ENCODE measurements around the gene IFT25.

Gene IFT25

DNA sequence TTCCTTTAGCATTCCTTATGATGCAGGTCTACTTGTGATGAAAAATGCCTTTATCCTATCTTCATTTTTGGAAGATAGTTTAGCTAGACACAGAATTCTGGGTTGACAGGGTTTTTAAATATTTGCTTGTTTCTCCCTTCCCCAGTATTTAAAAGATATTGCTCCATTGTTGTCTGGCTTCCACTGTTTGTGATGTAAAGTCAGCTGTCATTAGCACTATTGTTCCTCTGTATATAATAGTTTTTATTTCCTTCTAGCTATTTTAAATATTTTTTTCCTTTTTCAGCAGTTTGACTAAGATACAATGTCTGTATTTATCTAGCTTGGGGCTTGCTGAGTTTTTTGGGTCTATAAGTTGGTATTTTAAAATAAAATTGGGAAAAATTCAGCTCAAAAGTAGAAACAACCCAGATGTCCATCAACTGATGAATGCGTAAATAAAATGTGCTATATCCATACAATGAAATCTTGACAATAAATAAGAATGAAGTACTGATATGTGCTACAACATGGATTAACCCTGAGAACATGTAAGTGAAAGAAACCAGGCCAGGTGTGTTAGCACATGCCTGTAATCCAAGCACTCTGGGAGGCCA lies 11.2 kb downstream of the IFT25 start:
- FAIRE-seq (no peak), DNase-seq (ENCODE audit: insufficient read length, low spot score) (no peak)

- FAIRE-seq (no peak), DNase-seq (ENCODE audit: insufficient read length, low spot score) (no peak)
These were observed 14.0 kb downstream of the IFT25 start for GRCh38 chr1:53931523-53931922.

GRCh38 chr1:53930932-53931331 lies 14.6 kb downstream of the IFT25 start:
- FAIRE-seq: no peak
- DNase-seq (ENCODE audit: insufficient read length, low spot score): no peak

- FAIRE-seq: no peak
These were observed 16.1 kb downstream of the IFT25 start for GRCh38 chr1:53929246-53929960.

GRCh38 chr1:53927376-53927881 lies 18.1 kb downstream of the IFT25 start:
- FAIRE-seq (no peak), DNase-seq (ENCODE audit: insufficient read length, low spot score) (no peak)

More at GRCh38 chr1:53929246-53929960, 16.1 kb downstream of the IFT25 start:
- DNase-seq (ENCODE audit: insufficient read length, low spot score): no peak

DNA sequence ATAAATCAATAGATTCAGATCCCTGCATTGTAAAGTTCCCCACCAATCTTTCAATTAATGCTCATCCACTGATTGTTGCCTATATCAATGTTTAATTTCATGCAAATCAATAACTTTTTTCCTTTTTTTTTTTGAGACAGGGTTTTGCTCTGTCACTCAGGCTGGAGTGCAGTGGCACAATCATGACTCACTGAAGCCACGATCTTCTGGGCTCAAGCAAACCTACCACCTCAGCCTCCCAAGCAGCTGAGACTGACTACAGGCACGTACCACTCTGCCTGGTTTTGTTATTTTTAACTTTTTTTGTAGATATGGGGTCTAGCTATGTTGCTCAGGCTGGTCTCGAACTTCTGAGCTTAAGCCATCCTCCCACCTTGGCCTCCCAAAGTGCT lies 25.8 kb downstream of the IFT25 start:
- FAIRE-seq: no peak

GRCh38 chr1:53918343-53918742 lies 27.2 kb downstream of the IFT25 start:
- no peak for FAIRE-seq

More for the DNA sequence above, 25.8 kb downstream of the IFT25 start:
- DNase-seq (ENCODE audit: insufficient read length, low spot score): no peak

DNA sequence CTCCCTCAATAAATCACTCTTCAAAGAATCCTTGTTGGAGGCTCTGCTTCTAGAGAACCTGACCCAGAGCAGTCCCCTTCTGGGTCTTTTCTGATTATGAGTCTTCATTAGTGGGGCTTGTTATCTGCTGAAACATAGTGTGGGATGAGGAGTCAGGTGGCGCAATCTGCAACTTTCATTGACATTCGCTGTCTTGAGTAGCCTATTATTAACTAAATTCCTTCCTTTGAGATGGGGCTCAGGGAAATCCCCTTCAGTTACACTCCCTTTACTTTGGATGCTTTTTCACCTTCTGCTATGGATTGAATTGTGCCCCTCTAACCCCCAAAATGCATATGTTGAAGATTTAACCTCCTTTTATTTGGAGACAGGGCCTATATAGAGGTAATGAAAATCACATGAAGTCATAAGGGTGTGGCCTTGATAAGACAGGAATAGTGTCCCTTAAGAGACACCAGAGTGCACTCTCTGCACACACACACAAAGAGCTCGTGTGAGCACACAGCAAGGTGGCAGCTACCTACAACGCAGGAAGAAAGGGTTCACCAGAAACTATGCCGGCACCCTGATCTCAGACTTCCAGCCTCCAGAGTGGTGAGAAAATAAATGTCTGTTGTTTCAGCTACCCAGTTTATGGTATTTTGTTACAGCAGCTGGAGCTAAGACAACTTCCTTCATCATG lies 32.0 kb downstream of the IFT25 start:
- DNase-seq (ENCODE audit: insufficient read length, low spot score): no peak
- no peak for FAIRE-seq

More at GRCh38 chr1:53918343-53918742, 27.2 kb downstream of the IFT25 start:
- DNase-seq (ENCODE audit: insufficient read length, low spot score): no peak

DNA sequence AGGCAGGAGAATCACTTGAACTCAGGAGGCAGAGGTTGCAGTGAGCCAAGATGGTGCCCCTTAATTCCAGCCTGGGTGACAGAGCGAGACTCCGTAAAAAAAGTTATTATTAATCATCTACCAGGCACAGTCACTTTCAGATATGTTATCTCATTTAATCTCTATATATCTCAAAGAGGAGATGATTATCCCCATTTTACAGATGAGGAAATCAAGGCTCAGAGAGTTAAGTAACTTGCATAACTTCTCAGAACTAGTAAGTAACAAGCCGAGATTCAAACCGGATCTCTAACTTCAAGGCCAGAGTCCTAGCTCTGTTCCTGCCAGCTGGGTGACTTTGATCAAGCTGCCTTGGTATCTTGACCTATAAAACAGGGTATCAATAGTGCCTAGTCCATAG lies 34.1 kb downstream of the IFT25 start:
- FAIRE-seq: no peak

GRCh38 chr1:53909946-53910345 lies 35.6 kb downstream of the IFT25 start:
- DNase-seq (ENCODE audit: insufficient read length, low spot score): no peak

More for the DNA sequence above, 34.1 kb downstream of the IFT25 start:
- DNase-seq (ENCODE audit: insufficient read length, low spot score): no peak

DNA sequence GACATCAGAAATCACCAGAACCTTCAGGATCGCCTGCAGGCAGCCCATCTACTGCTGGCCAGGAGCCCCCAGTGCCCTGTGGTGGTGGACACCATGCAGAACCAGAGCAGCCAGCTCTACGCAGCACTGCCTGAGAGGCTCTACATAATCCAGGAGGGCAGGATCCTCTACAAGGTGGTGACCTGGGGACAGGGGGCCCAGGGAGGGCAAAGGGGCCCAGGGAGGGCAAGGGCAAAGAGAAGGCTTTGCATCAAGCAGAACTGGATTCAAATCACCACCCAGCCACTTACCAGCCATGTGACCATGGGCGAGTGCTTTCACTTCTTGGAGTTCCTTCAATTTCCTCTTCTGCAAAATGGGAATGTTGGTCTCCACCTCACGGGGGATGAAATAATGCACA lies 39.4 kb downstream of the IFT25 start:
- no peak for DNase-seq (ENCODE audit: insufficient read length, low spot score)
- FAIRE-seq: no peak

More at GRCh38 chr1:53909946-53910345, 35.6 kb downstream of the IFT25 start:
- no peak for FAIRE-seq

DNA sequence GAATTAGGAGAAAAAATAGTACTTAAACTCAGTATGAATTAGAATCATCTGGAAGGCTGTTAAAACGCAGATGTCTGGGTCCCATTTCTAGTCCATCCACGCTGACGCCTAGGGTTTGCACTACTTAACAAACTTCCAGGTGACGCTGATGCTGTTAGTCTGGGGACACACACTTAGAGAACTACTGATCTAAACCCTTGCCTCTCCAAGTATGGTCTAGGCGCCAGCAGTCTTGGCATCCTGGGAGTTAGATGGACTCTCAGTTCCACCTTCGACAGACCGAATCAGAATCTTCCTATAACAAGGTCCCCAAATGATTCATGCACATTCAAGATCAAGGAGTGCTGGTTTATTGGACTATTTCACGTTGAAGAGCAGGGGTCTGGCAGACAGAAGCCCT lies 40.0 kb downstream of the IFT25 start:
- DNase-seq (ENCODE audit: insufficient read length, low spot score) (no peak), FAIRE-seq (no peak)

DNA sequence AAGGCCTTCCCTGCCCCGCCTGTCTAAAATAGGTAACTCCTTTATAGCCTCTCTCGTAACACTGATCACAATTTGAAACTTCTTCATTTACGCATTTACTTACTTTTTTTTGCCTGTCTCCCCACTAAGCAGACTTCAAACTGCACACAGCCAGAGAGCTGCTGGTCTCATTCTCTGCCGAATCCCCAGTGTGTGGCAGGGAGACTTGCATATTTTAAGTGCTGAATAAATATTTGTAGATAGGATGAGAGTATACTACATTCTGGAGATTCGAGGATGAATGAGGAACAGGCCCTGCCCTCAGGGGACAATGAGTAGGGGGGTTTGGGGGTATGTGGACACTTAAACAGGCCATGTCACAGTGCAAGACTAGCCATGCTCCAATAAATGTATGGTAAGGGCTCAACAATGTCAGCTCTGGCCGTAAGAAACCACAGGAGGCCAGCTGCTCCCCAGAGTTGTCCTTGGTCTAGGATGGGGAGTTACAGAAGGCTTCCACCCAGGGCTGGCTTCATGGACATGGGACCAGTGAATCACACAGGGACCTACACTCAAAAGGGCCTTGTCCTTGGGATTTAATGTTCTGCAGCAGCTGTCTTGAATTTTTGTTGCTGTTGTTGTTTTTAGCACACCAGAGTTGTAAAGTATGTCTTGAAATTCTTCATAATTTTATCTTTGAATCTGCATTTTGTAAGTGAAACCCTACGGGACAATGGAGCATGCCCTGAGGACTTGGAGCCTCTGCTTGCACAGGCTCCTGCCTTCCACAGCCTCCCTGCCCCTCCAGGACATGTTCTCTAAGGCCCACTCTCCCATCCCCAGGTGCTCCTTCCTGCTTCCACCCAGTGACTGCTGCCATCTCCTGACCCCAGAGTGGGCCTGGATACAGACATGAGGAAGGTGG lies 43.0 kb downstream of the IFT25 start:
- no peak for DNase-seq (ENCODE audit: insufficient read length, low spot score)
- no peak for FAIRE-seq

- DNase-seq (ENCODE audit: insufficient read length, low spot score) (no peak), FAIRE-seq (no peak)
These were observed 45.8 kb downstream of the IFT25 start for GRCh38 chr1:53899708-53900107.

GRCh38 chr1:53899206-53899628 lies 46.3 kb downstream of the IFT25 start:
- DNase-seq (ENCODE audit: insufficient read length, low spot score) (no peak), FAIRE-seq (no peak)

DNA sequence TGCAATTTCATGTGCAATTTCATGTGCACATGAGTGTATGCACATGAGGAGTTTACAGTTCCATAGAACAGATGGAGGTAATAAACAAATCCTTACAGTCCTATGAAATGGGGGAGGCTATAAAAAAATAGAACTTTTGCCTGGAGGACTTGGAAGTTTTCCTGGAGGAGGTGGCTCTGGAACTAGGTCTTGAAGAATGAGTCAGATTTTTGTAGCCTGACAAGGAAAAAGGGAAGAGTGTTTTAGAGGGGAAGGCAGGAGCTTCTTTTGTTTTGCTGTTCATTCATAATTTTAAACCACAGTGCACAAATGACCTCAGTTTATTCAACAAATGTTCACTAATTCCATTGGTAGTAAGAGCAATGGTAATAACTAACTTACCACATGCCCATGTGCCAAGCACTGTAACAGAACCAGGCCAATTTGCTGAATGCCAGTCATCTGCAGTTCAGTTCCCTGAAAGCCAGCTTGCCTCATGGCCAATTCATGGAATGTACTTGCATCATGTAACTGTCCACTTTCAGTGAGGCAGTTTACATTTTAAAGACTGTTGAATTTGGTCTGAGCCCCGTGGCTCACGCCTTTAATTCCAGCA lies 48.8 kb downstream of the IFT25 start:
- FAIRE-seq (no peak), DNase-seq (ENCODE audit: insufficient read length, low spot score) (no peak)

GRCh38 chr1:53895421-53895820 lies 50.1 kb downstream of the IFT25 start:
- no peak for FAIRE-seq
- no peak for DNase-seq (ENCODE audit: insufficient read length, low spot score)

DNA sequence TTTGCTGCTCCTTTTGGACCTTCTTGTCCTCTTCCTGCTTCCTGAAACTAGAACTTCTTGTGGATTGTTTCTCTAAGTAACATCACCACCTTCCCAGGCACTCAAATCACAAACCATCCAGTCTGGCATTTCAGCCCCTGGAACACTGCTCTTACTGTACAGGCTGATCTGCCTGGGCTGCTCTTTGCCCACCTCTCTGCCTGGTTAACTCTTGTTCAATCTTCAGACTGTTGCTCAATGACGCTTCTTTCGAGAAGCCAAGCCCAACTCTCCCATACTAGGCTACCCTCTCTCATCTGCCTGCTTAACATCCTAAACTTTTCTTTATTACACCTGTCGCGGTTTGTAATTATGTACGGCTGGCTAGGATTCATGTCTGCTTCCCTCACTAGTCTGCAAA lies 50.9 kb downstream of the IFT25 start:
- no peak for FAIRE-seq

DNA sequence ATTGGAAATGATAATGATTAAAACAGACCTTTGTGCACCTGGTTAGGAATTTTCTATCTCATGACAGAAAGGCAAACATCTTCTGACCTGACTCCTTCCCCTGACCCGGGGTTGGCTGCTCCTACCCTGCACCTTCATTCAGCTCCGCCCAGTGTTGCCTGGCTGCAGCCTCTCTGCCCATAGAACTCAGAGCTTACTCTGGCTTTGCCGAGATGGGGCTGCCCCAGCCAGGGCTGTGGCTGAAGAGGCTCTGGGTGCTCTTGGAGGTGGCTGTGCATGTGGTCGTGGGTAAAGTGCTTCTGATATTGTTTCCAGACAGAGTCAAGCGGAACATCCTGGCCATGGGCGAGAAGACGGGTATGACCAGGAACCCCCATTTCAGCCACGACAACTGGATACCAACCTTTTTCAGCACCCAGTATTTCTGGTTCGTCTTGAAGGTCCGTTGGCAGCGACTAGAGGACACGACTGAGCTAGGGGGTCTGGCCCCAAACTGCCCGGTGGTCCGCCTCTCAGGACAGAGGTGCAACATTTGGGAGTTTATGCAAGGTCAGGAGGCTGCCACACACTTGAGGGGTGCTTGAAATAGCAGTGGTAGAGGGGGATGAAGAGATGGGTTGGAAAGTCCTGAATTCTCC lies 51.4 kb downstream of the IFT25 start, which contains the start of gene DIO1:
Gene DIO1, plus strand, starts transcription at position 189 of the 638 bp plus-strand sequence. Its CDS starts 24 bp downstream, at position 213.
- DNase-seq (ENCODE audit: insufficient read length, low spot score) (no peak), FAIRE-seq (no peak)

More for the DNA sequence above, 50.9 kb downstream of the IFT25 start:
- no peak for DNase-seq (ENCODE audit: insufficient read length, low spot score)
